GM12878 (cell line): ENCODE measurements around the gene TRAF3. TPM values are rescaled to one million over a fixed set of nuclear protein-coding genes. Genes with fewer than 3 reads are reported as not detected.

ENCODE experiments used
- ATAC-seq: fragments of 200-7000 bp; cut with Tn5 transposase; 3 replicates; pipeline ENCODE4 v1.9.1; 2020; ENCODE audit warnings: mild to moderate bottlenecking, moderate library complexity
- BruUV-seq: library from RNA; stranded (reverse); fragments of 400-500 nt; replicated peaks from 2 replicates; lab custom pipeline; 2021; lab: Mats Ljungman, UMichigan
- CTCF ChIA-PET: fragments of 300-600 bp; sonication (Branson Sonifier 250); formaldehyde crosslinking; extraction: SDS; loops from one replicate; lab custom pipeline; 2021; ENCODE audit warnings: inconsistent platforms; lab: Yijun Ruan, JAX
- POLR2A ChIA-PET: fragments of 350-600 bp; formaldehyde crosslinking; extraction: SDS; loops from one replicate; lab custom pipeline; 2021; ENCODE audit warnings: inconsistent platforms; lab: Charles Lee
- RAD21 ChIA-PET: fragments of 300-600 bp; sonication (Branson Sonifier 250); formaldehyde crosslinking; loops from one replicate; lab custom pipeline; 2023; ENCODE audit warnings: antibody characterized with exemption; ENCODE audit not compliant: unreplicated experiment; lab: Charles Lee
- SMC1A ChIA-PET: fragments of 300-600 bp; sonication (Branson Sonifier 250); formaldehyde crosslinking; loops from one replicate; lab custom pipeline; 2023; ENCODE audit not compliant: unreplicated experiment, uncharacterized antibody; lab: Charles Lee
- DNase-seq: peaks from one replicate; pipeline ENCODE4 v3.0.0-alpha.2; 2011; ENCODE audit warnings: low read depth, low spot score
- FAIRE-seq: peaks from 3 replicates; lab custom pipeline; 2011; peaks lifted over from hg19 to GRCh38; lab: Jason Lieb, UNC
- H2AFZ ChIP-seq: 2 replicates; pipeline ENCODE4 v1.6.0; 2011; ENCODE audit warnings: low read depth, low read length, control low read depth; ENCODE audit not compliant: control insufficient read depth
- H3K27ac ChIP-seq: 2 replicates; pipeline ENCODE4 v1.5.1; 2011; ENCODE audit warnings: control low read depth; ENCODE audit not compliant: control insufficient read depth, insufficient read depth
- H3K27me3 ChIP-seq, 2 experiments: replicated peaks in 1 of 2; 2 replicates each; pipeline versions ENCODE4 v1.6.0 to v1.6.1; 2011; ENCODE audit warnings: low read length in 1 of 2; ENCODE audit not compliant: control insufficient read depth in 2 of 2, insufficient read depth in 2 of 2
- H3K36me3 ChIP-seq, 2 experiments: 2 replicates each; pipeline ENCODE4 v1.5.1; 2011; ENCODE audit warnings: low read length in 1 of 2; ENCODE audit not compliant: control insufficient read depth in 2 of 2, insufficient read depth in 2 of 2
- H3K4me1 ChIP-seq: 2 replicates; pipeline ENCODE4 v1.6.1; 2011; ENCODE audit warnings: mild to moderate bottlenecking, low read length, moderate library complexity, mixed read lengths; ENCODE audit not compliant: control insufficient read depth, insufficient read depth
- H3K4me2 ChIP-seq: 2 replicates; pipeline ENCODE4 v1.6.0; 2011; ENCODE audit warnings: control low read depth; ENCODE audit not compliant: control insufficient read depth, insufficient read depth
- H3K4me3 ChIP-seq: fragments of 200-600 bp; sonication (generic); 2 replicates; pipeline ENCODE4 v1.5.1; 2016
- H3K79me2 ChIP-seq: 2 replicates; pipeline ENCODE4 v1.6.0; 2011; ENCODE audit warnings: low read length; ENCODE audit not compliant: control insufficient read depth, insufficient read depth
- H3K9ac ChIP-seq: 2 replicates; pipeline ENCODE4 v1.8.0; 2011; ENCODE audit warnings: low read length, control low read depth, mixed read lengths; ENCODE audit not compliant: control insufficient read depth, insufficient read depth
- H3K9me3 ChIP-seq: replicated peaks from 3 replicates; pipeline ENCODE4 v1.5.1; 2011; ENCODE audit warnings: mild to moderate bottlenecking, low read length; ENCODE audit not compliant: control insufficient read depth, insufficient read depth
- H4K20me1 ChIP-seq: 2 replicates; pipeline ENCODE4 v1.6.0; 2011; ENCODE audit not compliant: control insufficient read depth, insufficient read depth
- ASH2L ChIP-seq: fragments of 300-600, 200-600 bp; sonication (generic); IDR thresholded peaks from 2 replicates; pipeline ENCODE4 v1.6.1; 2017; ENCODE audit warnings: low read depth, mild to moderate bottlenecking, borderline replicate concordance
- CHD4 ChIP-seq: fragments of 200-600 bp; sonication (generic); IDR thresholded peaks from 2 replicates; pipeline ENCODE4 v1.6.1; 2016; ENCODE audit warnings: mild to moderate bottlenecking
- CREM ChIP-seq: IDR thresholded peaks from 2 replicates; pipeline ENCODE4 v1.6.1; 2014; ENCODE audit warnings: antibody characterized with exemption, low read depth
- DPF2 ChIP-seq: fragments of 450-650 bp; IDR thresholded peaks from 2 replicates; pipeline ENCODE4 v1.6.1; 2017; ENCODE audit warnings: mild to moderate bottlenecking
- ESRRA ChIP-seq: IDR thresholded peaks from 2 replicates; pipeline ENCODE4 v1.6.1; 2012; ENCODE audit warnings: mild to moderate bottlenecking, low read length, improper control_type of control experiment
- EZH2 ChIP-seq: IDR thresholded peaks from 2 replicates; pipeline ENCODE4 v1.6.1; 2012; ENCODE audit warnings: low read depth, mild to moderate bottlenecking, control low read depth, inconsistent platforms, low read length, borderline replicate concordance; ENCODE audit not compliant: control insufficient read depth
- FOXK2 ChIP-seq: fragments of 450-650 bp; IDR thresholded peaks from 2 replicates; pipeline ENCODE4 v1.6.1; 2017; ENCODE audit warnings: mild to moderate bottlenecking, moderate library complexity
- IKZF2 ChIP-seq, 2 experiments: fragments of 450-650 bp; IDR thresholded peaks; 2 replicates each; pipeline ENCODE4 v1.6.1; 2017; ENCODE audit warnings: mild to moderate bottlenecking in 2 of 2, moderate library complexity in 2 of 2
- JUNB ChIP-seq: IDR thresholded peaks from 2 replicates; pipeline ENCODE4 v1.6.1; 2016; ENCODE audit warnings: antibody characterized with exemption, mild to moderate bottlenecking
- MLLT1 ChIP-seq: fragments of 450-650 bp; IDR thresholded peaks from 2 replicates; pipeline ENCODE4 v1.6.1; 2016; ENCODE audit warnings: mild to moderate bottlenecking
- NFIC ChIP-seq: IDR thresholded peaks from 2 replicates; pipeline ENCODE4 v1.6.1; 2012; ENCODE audit warnings: low read depth, mild to moderate bottlenecking, inconsistent platforms, low read length, moderate library complexity
- POLR2AphosphoS5 ChIP-seq: IDR thresholded peaks from 2 replicates; pipeline ENCODE4 v1.6.1; 2011; ENCODE audit warnings: mild to moderate bottlenecking, low read length, inconsistent platforms
- TARDBP ChIP-seq: IDR thresholded peaks from 2 replicates; pipeline ENCODE4 v1.6.1; 2016; ENCODE audit warnings: borderline replicate concordance
- ZBTB4 ChIP-seq: fragments of 450-650 bp; formaldehyde crosslinking; IDR thresholded peaks from 2 replicates; pipeline ENCODE4 v1.4.0; 2022; ENCODE audit warnings: mild to moderate bottlenecking, moderate library complexity
- ZNF24 ChIP-seq: fragments of 450-650 bp; IDR thresholded peaks from 2 replicates; pipeline ENCODE4 v1.6.1; 2017; ENCODE audit warnings: antibody characterized with exemption, mild to moderate bottlenecking
- ZNF687 ChIP-seq: fragments of 450-650 bp; IDR thresholded peaks from 2 replicates; pipeline ENCODE4 v1.6.1; 2017; ENCODE audit warnings: mild to moderate bottlenecking, moderate library complexity
- WGBS: methylation state at CpG from one replicate; pipeline ENCODE4 v1.1.6; 2016; ENCODE audit warnings: low lambda C conversion rate; ENCODE audit not compliant: insufficient replicate concordance, insufficient coverage; ENCODE audit errors: missing lambda C conversion rate; 5-methylcytosine and 5-hydroxymethylcytosine counted together
- in situ Hi-C: fragments of 300-500 bp; cut with MboI; formaldehyde crosslinking; loops from 9 replicates; pipeline ENCODE4 v1.14.3; 2018; ENCODE audit warnings: mixed read lengths
- intact Hi-C: fragments of 100-400 bp; cut with micrococcal nuclease; formaldehyde crosslinking; loops from one replicate; pipeline ENCODE4 v1.14.2; 2022; ENCODE audit not compliant: unreplicated experiment
- polyA plus RNA-seq, 11 experiments: library from polyadenylated mRNA; depleted of rRNA in 4 of 11; unstranded in 6 of 11; stranded (reverse) in 5 of 11; fragments of >200 nt; fragmentation: Nextera tagmentation in 4 of 11; fragmentation: Illumina TruSeq in 1 of 11; extraction: Ambion mirVana in 4 of 11; extraction: Trizol in 1 of 11; gene quantifications; 1 replicate in 1 of 11; 2 replicates in 10 of 11; pipeline versions ENCODE4 v1.2.1 to v1.2.3, GENCODE V29; 2011 to 2016; ENCODE audit warnings: inconsistent platforms in 2 of 11, missing spikeins in 2 of 11, low read depth in 1 of 11
- total RNA-seq, 4 experiments: library from RNA; depleted of rRNA in 3 of 4; stranded (reverse); fragments of >200 nt in 3 of 4; fragmentation: Illumina TruSeq in 1 of 4; extraction: Trizol in 1 of 4; gene quantifications; 2 replicates each; pipeline versions ENCODE4 v1.2.1 to v1.2.3, GENCODE V29; 2013 to 2021

TRAF3 gene
- total and polyA plus RNA-seq, 10 of the 15 experiments (the other 5 are each of a cell fraction or from before 2014, with no cell fraction given) = 3.0 to 70.1 (median 36.5) TPM

GRCh38 chr14:102822311-102822863 is 45.1 kb downstream of the TRAF3 start:
- Histone ChIP-seq H3K4me3 (peak overlapping the region; percentile 20; the same call in 1 of the 2 replicates), H3K9ac (peak overlapping the region; percentile 49), H3K4me1 (peaks cover 54% of the 10 kb centered on the region), H4K20me1 (0 out of 2 replicates have a peak, but pooled peaks cover 2% of the 10 kb centered on the region), H3K4me2 (peak overlapping the region; percentile 86), H3K9me3 (no peaks in the 10 kb centered on the region), H2AFZ (no peak overlapping the region), H3K27ac (peak overlapping the region; percentile 85), H3K36me3 (peaks cover 6 to 17% of the 10 kb centered on the region in 2 experiments; a peak in 3 of 4 replicates), H3K79me2 (peaks cover 97% of the 10 kb centered on the region), H3K27me3 (no peaks in the 10 kb centered on the region)
- POLR2A ChIA-PET = interaction anchor here (0.5 to 6.6 kb wide), 2 partner anchors 14 to 71 kb away, joined by 8 to 63 read pairs; no protein-coding TSS in a partner anchor
- no peak for DNase-seq
- CTCF ChIA-PET = interaction anchor here (1.2 to 7.2 kb wide), 3 partner anchors 40 to 81 kb away, joined by 3 to 83 read pairs (median 4); no protein-coding TSS in a partner anchor
- RAD21 ChIA-PET = interaction anchor here (1.3 to 5.3 kb wide), 5 partner anchors 11 to 48 kb away, joined by 5 to 86 read pairs (median 7); no protein-coding TSS in a partner anchor
- SMC1A ChIA-PET = interaction anchor here (0.7 to 7.6 kb wide), 18 partner anchors 9 to 228 kb away, joined by 3 to 99 read pairs (median 4); no protein-coding TSS in a partner anchor
- 1% methylated on average over 10 of the region's 10 CpGs for WGBS
- ATAC-seq = peak; percentile 11
- BruUV-seq = no TSS peak
- FAIRE-seq = no peak
- intact Hi-C loops = no loop called here
- in situ Hi-C loops = no loop called here
- TF ChIP-seq ESRRA (no peak), NFIC (peak; percentile 27; the same call in 1 of the 2 replicates), ZBTB4 (CRISPR knock-in tag) (no peak), DPF2 (peak; percentile 55; the same call in 1 of the 2 replicates), TARDBP (no peak), ASH2L (no peak), ZNF24 (no peak), ZNF687 (peak; percentile 20; the same call in 1 of the 2 replicates), POLR2AphosphoS5 (0 out of 2 replicates have a peak, but pooled peaks have one; percentile 34), FOXK2 (no peak), CHD4 (no peak), MLLT1 (peak; percentile 59; the same call in 1 of the 2 replicates), CREM (peak; percentile 30; the same call in 1 of the 2 replicates), IKZF2 (IDR thresholded peaks at IDR 0.05) (peak in 1 of 2 experiments; percentile 55; a peak in 2 of 4 replicates), JUNB (peak; percentile 67), EZH2 (no peak)
